ENCODE results near the gene CCL5. TPM values are rescaled to one million over a fixed set of nuclear protein-coding genes. Genes with fewer than 3 reads are reported as not detected.

Gene CCL5
- total RNA-seq, 1 experiment from 2014 or later = 0.34 TPM

DNA sequence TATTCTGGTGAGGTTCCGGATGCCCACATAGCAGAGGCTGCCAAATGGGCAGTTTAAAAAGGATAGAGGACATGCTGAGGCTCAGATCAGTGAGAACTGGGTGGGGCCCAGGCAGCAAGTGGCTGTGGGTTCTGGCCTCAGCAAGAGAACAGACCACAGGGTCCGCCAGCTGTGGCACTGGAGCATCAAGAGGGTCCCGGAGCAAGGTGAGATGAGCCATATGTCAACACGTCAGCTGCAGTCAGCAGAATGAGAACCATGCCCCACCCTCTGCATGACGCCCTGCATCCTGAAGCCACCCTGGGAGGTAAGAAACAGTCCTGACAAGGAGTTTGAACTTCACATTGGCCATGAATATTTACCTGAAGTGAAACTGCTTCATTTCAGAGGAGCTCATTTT is 20.1 kb upstream of the CCL5 start:
- ChIA-PET POLR2A (no interaction called here), RAD21 (ENCODE audit: low non-redundant PET in 1 of 2, low total read pairs in 2 of 2, uncharacterized antibody in 2 of 2, unreplicated experiment in 2 of 2) (no interaction called here), CTCF (no interaction called here)
- Histone ChIP-seq H3K4me3 (replicated peaks in 1 of 2; ENCODE audit: low read depth in 1 of 2, low read length in 2 of 2) (no peak overlapping the region), H3K36me3 (ENCODE audit: control insufficient read depth in 1 of 2, insufficient read depth in 2 of 2, low read length in 2 of 2) (no peaks in the 10 kb centered on the region), H3K79me2 (ENCODE audit: insufficient read depth, low read length) (no peaks in the 10 kb centered on the region), H3K9me3 (ENCODE audit: control insufficient read depth in 1 of 2, insufficient read depth in 1 of 2, low read depth in 1 of 2, low read length in 2 of 2) (no peaks in the 10 kb centered on the region), H3K9ac (ENCODE audit: low read length) (no peak overlapping the region), H2AFZ (ENCODE audit: low read depth, low read length, poor library complexity, severe bottlenecking) (no peak overlapping the region), H3K27ac (ENCODE audit: low read depth, low read length) (no peak overlapping the region), H4K20me1 (ENCODE audit: insufficient read depth) (no peaks in the 10 kb centered on the region), H3K4me2 (ENCODE audit: low read length) (no peak overlapping the region), H3K9me2 (ENCODE audit: insufficient read depth) (no peaks in the 10 kb centered on the region), H3K27me3 (ENCODE audit: insufficient read depth, low read length) (no peaks in the 10 kb centered on the region), H3K4me1 (ENCODE audit: control insufficient read depth in 1 of 2, insufficient read depth in 2 of 2, low read length in 2 of 2) (no peaks in the 10 kb centered on the region)
- TF ChIP-seq CEBPB (IDR thresholded peaks at IDR 0.05; ENCODE audit: low read depth) (no peak), POLR2AphosphoS5 (IDR thresholded peaks at IDR 0.05; ENCODE audit: low read depth, low read length) (no peak), JUND (IDR thresholded peaks at IDR 0.05) (no peak), TCF7L2 (IDR thresholded peaks at IDR 0.05; ENCODE audit: borderline replicate concordance, extremely low read depth, insufficient read depth, insufficient read length) (no peak), EZH2phosphoT487 (IDR thresholded peaks at IDR 0.05; ENCODE audit: borderline replicate concordance) (no peak), ELF1 (IDR thresholded peaks at IDR 0.05; ENCODE audit: borderline replicate concordance, low read depth) (no peak), SIN3A (IDR thresholded peaks at IDR 0.05; ENCODE audit: low read depth) (no peak), SRF (IDR thresholded peaks at IDR 0.05; ENCODE audit: low read depth) (no peak), RAD21 (IDR thresholded peaks at IDR 0.05; ENCODE audit: low read depth) (no peak), ZFX (IDR thresholded peaks at IDR 0.05) (no peak), CBX3 (IDR thresholded peaks at IDR 0.05; ENCODE audit: low read depth) (no peak), FOSL1 (IDR thresholded peaks at IDR 0.05; ENCODE audit: low read depth) (no peak)
- TF ChIP-seq, protein P1, sequence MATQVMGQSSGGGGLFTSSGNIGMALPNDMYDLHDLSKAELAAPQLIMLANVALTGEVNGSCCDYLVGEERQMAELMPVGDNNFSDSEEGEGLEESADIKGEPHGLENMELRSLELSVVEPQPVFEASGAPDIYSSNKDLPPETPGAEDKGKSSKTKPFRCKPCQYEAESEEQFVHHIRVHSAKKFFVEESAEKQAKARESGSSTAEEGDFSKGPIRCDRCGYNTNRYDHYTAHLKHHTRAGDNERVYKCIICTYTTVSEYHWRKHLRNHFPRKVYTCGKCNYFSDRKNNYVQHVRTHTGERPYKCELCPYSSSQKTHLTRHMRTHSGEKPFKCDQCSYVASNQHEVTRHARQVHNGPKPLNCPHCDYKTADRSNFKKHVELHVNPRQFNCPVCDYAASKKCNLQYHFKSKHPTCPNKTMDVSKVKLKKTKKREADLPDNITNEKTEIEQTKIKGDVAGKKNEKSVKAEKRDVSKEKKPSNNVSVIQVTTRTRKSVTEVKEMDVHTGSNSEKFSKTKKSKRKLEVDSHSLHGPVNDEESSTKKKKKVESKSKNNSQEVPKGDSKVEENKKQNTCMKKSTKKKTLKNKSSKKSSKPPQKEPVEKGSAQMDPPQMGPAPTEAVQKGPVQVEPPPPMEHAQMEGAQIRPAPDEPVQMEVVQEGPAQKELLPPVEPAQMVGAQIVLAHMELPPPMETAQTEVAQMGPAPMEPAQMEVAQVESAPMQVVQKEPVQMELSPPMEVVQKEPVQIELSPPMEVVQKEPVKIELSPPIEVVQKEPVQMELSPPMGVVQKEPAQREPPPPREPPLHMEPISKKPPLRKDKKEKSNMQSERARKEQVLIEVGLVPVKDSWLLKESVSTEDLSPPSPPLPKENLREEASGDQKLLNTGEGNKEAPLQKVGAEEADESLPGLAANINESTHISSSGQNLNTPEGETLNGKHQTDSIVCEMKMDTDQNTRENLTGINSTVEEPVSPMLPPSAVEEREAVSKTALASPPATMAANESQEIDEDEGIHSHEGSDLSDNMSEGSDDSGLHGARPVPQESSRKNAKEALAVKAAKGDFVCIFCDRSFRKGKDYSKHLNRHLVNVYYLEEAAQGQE (IDR thresholded peaks at IDR 0.05; ENCODE audit: low read depth) = no peak
- TF ChIP-seq, protein P2, sequence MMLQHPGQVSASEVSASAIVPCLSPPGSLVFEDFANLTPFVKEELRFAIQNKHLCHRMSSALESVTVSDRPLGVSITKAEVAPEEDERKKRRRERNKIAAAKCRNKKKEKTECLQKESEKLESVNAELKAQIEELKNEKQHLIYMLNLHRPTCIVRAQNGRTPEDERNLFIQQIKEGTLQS (IDR thresholded peaks at IDR 0.05) = no peak
- intact Hi-C loops (cut with micrococcal nuclease) = no loop called here
- no peak for ATAC-seq
- DNase-seq (ENCODE audit: low read depth, low spot score) = no peak
- no TSS peak for BruUV-seq (replicated peaks)

Measured in HCT116 (cell line).